B cell (primary cell): Measurements from ENCODE around the gene RIC8B.

ENCODE experiments used
- CTCF ChIP-seq: fragments of 200-600 bp; IDR thresholded peaks from one replicate; pipeline ENCODE4 v1.8.0; 2022; ENCODE audit warnings: antibody characterized with exemption, mild to moderate bottlenecking
- EZH2 ChIP-seq: IDR thresholded peaks from 2 replicates; pipeline ENCODE4 v1.6.1; 2012; ENCODE audit warnings: borderline replicate concordance, low read depth, mild to moderate bottlenecking, moderate library complexity, low read length; ENCODE audit not compliant: insufficient read depth, poor library complexity, severe bottlenecking

GRCh38 chr12:106868982-106869700 is 94.7 kb downstream of the RIC8B start:
- no peak for TF ChIP-seq CTCF
- no peak for TF ChIP-seq EZH2
